ENCODE data around the gene PRKCH. TPM values are rescaled to one million over a fixed set of nuclear protein-coding genes. Genes with fewer than 3 reads are reported as not detected.

PRKCH gene
- 10 to 100 TPM; 15.7 to 74.7 (median 38.4) TPM for total RNA-seq

DNA sequence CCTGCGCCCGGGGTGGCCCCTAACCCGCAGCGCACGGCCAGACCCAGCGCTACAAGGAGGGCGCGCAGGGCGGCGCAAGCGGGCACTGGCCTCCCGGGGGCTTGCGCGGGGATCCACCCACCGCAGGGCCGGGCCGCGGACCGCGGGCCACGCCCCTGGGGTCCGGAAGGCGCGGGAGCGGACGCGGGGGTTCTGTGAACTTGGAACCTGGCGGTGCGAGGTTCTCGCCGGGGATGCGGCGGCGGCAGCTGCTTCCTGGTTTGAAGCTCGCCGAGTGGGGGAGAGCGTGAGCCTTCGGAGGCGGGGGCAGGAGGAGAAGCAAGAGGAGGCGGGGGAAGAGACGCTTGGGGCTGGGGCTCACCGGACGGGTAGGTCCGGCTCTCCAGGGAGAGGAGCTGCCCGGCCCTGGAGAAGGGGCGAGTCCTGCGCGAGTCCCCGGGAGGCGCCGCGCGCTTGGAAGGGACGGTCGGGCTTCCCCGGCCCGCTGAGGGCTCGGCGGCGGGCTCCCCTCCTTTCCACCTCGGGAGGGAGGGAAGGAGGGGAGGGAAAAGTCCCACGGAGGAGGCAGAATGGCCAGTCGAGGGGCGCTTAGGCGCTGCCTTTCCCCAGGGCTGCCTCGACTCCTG lies at the start of gene PRKCH:
Gene PRKCH, plus strand, starts transcription at position 195 of the 626 bp plus-strand sequence. CDS start 523 bp downstream, outside the sequence.
- no peak for DNase-seq (ENCODE audit: low spot score)
- ATAC-seq (ENCODE audit: low FRiP score), result peak; percentile 58
- TF ChIP-seq, protein P1, sequence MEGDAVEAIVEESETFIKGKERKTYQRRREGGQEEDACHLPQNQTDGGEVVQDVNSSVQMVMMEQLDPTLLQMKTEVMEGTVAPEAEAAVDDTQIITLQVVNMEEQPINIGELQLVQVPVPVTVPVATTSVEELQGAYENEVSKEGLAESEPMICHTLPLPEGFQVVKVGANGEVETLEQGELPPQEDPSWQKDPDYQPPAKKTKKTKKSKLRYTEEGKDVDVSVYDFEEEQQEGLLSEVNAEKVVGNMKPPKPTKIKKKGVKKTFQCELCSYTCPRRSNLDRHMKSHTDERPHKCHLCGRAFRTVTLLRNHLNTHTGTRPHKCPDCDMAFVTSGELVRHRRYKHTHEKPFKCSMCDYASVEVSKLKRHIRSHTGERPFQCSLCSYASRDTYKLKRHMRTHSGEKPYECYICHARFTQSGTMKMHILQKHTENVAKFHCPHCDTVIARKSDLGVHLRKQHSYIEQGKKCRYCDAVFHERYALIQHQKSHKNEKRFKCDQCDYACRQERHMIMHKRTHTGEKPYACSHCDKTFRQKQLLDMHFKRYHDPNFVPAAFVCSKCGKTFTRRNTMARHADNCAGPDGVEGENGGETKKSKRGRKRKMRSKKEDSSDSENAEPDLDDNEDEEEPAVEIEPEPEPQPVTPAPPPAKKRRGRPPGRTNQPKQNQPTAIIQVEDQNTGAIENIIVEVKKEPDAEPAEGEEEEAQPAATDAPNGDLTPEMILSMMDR (IDR thresholded peaks at IDR 0.05), result no peak

DNA sequence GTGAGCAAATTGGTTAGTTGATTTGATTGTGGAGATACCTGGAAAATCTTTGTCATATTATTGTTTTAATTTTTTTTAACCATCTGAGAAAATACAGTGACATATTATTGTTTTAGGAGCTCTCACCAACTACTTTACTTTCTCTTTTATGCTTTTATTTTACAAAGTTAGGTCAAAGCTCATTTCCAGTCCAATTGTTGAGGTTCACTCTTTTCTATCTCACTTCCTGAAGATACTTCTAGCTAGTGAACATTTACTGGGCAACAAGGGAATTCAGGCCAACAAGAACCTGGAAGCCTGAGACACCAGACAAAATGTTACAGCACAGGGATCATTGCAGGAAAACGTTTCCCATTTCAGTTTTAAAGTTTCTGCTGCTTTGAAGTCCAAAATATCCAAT lies 44.1 kb upstream of the PRKCH start:
- TF ChIP-seq, protein P1 (IDR thresholded peaks at IDR 0.05), result no peak
- ATAC-seq (ENCODE audit: low FRiP score), result no peak
- no peak for DNase-seq (ENCODE audit: low spot score)

DNA sequence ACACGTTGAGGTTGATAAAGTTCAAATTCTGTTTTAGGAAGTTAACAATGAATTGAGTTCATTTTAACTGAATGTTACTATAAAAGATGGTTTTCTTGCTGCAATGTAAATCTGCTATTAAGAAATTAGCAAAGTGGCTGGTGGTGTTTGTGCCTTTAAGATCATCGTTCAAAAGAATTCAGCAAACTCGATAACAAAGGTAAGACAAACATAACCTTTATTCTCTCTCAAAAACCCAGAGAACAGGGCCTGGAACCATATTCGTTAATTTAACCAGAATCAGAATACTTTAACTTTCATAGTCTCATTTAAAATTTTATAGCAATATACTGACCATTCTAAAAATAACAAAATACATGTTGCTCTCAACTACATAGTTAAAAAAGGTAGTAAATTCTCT lies 43.6 kb upstream of the PRKCH start:
- ATAC-seq (ENCODE audit: low FRiP score), result no peak
- TF ChIP-seq, protein P1 (IDR thresholded peaks at IDR 0.05), result no peak
- no peak for DNase-seq (ENCODE audit: low spot score)

DNA sequence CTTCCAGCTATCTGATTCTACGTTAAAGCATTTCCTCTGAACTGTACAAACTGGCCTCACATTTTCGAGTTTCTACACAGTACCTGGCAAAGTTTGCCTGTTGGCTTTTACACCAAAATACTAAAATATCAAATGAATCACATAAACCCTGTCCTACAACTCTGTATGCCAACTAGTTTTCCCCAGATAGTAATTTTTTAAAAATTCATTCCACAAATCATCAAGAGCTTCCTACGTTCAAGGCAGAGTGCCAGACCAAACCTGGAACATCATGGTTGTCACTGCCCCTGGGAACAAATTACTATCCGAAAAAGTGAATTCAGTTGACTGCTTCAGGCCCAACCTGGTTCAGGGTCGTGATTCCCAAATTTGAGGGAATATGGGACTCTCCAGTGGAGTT lies 42.3 kb upstream of the PRKCH start:
- TF ChIP-seq, protein P1 (IDR thresholded peaks at IDR 0.05), result no peak
- ATAC-seq (ENCODE audit: low FRiP score), result no peak
- DNase-seq (ENCODE audit: low spot score), result no peak

DNA sequence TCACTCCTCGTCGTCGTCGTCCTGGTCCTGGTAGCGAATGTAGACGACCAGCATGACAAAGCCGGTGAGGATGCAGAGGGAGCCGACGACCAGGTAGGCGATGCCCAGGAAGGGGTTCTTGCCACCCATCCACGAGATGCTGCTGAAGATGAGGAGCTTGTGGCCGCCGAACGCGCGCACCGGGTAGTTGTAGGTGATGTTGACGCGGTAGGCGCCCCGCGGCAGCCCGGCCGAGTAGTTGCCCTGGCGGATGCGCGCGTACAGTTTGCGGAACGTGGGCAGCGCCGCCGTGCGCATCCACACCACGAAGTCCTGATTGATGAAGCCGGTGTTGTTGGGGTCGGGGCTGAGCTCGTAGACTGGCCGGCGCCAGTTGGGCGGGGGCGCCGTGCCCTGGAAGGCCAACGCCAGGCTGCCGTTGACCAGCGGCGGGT lies 41.3 kb upstream of the PRKCH start:
- ATAC-seq (ENCODE audit: low FRiP score), result peak; percentile 15
- no peak for DNase-seq (ENCODE audit: low spot score)
- TF ChIP-seq, protein P1 (IDR thresholded peaks at IDR 0.05), result no peak

DNA sequence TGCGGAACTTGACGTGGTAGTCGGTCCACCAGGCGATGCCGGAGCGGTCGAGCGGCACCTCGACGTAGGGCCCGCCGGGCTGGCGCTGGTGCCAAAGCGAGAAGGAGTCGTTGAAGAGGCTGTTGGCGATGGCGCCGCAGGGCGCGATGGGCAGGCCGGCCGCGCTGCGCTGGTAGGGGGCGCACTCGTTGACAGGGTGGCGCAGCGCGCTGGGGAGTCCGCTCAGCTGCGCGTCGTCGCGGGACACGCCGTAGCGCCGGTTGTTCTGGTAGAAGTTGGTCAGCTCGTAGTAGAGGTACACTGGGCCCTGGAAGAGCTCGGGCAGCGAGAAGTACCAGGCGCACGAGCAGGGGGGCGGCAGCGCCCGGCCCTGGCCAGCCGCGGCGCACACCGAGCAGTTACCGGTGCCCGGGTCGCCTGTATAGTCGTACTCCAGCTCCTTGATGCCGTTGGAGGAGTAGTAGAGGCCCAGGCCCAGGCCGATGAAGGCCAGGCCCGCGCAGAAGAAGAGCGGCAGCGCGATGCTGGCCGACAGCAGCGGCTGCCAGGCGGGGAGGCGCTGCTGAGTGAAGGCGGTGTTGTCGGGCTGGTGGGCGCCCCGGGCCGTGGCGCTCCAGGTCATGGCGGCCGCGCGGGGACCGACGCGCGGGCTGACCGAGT lies 40.7 kb upstream of the PRKCH start:
- ATAC-seq (ENCODE audit: low FRiP score), result peak; percentile 68
- TF ChIP-seq, protein P1 (IDR thresholded peaks at IDR 0.05), result no peak

More for the DNA sequence above, 40.7 kb upstream of the PRKCH start:
- no peak for DNase-seq (ENCODE audit: low spot score)
